Purkinje cell (primary cell): ENCODE measurements around the gene PAFAH1B2. TPM values are rescaled to one million over a fixed set of nuclear protein-coding genes. Genes with fewer than 3 reads are reported as not detected.

Experiments
- polyA plus RNA-seq: library from polyadenylated mRNA; unstranded; fragments of >200 nt; fragmentation: Nextera tagmentation; gene quantifications from 2 replicates; pipeline ENCODE4 v1.2.1, GENCODE V29; 2014

PAFAH1B2 gene
- polyA plus RNA-seq = 85.7 and 93.0 TPM in 2 replicates

DNA sequence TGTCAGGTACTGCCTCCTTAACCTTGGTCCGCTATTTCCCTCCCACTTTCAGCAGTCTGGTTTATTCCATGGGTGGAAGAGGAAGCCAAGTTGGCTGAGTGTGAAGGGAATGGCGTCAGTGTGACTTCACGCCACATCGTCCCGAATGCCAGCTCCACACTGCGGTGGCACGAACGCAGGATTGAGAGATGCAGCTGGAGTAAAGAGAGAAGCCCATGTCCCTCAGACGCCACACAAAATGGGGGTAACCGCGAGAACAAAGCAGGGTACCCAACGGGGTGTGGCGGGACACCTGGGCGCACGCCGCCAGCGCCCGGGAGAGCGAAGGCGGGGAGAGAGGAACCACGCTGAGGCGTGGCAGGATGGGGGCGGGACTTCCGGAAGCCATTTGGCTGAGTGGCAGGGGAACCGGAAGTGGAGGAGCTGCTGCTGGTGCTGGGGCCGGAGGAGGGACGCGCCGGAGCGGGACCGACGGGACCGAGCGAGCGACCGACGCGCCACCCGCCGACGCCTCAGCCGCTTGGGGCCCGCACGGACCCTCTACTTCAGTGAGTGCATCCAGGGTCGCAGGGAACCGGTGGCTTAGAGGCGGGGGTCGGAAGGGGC, at the start of gene PAFAH1B2:
PAFAH1B2 (plus strand) TSS at position 417 of the 606 bp plus-strand sequence. CDS start 8,161 bp downstream, outside the sequence.

DNA sequence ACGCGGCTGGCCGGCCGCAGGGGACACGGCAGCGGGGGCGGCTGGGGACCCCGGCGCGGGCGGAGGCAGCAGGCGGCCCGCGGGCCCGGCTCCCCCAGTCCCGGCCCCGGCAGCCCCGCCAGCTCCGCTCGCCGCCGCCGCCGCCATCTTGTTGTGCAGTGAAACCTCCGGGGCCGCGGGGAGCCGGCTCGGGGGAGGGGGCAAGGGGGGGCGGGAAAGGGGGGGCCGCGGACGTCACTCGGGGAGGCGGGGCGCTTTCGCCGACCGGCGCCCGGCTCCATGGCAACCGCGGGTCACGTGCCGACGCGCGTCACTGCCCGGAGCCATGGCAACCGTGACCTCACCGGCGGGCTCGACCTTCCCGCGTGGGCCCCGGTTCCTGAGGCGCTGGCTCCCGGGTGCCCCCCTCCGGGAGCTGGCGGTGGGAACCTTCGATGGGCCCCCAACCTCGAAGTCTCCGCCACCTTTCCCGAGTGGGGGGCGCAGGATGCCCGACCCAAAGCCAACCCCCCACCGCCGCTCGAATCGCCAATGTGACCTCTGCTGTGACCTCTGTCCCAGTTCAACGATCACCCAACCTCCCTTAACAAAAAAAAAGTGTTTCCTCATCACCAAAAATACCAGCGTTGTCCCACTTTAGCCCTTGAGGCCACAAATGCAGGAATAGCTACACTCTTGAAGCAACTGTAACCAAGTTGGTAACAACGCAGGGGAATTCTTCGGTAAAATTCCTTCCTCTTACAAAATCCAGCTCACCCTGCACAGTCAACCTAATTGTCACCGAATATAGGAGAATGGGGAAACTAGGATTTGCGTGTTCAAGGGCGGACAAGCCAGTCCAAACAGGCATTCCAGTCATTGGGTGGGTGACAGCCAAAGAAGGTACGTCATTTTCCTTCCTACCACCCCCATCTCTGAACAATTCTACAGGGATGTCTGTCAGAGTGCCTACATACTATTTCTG, 45.5 kb upstream of the PAFAH1B2 start, which contains the start of gene SIK3:
SIK3 (minus strand) TSS at position 160 of the 964 bp plus-strand sequence; CDS start at position 147, 13 bp downstream.

DNA sequence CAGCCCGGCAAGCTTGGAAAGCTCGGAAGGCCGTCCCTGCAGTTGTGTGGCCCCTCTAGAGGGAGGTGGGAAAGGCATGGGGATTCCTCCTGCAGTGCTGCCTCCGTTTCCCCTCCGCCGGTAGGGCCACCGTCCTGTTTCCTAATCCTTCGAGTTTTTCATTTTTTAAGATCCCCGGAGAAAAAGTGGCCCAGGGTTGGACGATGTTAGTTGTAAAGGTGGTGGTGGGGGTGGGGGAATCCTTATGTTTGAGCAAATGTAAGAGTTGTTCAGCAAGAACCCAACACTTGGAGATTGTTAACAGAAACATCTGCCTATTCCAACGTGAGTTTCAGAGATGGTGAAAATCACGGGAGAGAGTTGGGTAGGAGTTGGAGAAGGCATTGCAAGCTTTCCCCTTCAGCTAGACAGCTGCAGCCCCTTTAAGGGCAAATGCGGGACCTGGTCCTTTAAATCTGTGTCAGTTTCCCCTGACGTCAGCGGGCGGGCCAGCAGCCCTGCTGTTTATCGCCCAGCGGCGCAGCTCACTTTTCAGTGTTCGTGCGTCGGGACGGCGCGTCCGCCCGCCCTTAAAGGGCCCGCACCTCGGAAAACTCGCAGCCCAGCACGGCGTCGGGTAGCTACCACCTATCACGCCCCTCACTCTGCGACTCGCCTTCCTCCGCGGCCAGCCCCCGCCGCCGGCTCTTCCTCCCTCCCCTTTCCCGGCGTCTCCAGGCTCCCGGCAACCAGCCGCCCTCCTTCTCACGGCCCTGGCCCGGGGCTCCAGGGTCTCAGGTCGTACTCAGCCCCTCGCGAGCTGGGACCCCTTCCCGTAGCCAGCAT, 34.3 kb downstream of the PAFAH1B2 start, which contains the start of gene SIDT2:
SIDT2 (plus strand) TSS at position 534 of the 825 bp plus-strand sequence. CDS start 521 bp downstream, outside the sequence.

DNA sequence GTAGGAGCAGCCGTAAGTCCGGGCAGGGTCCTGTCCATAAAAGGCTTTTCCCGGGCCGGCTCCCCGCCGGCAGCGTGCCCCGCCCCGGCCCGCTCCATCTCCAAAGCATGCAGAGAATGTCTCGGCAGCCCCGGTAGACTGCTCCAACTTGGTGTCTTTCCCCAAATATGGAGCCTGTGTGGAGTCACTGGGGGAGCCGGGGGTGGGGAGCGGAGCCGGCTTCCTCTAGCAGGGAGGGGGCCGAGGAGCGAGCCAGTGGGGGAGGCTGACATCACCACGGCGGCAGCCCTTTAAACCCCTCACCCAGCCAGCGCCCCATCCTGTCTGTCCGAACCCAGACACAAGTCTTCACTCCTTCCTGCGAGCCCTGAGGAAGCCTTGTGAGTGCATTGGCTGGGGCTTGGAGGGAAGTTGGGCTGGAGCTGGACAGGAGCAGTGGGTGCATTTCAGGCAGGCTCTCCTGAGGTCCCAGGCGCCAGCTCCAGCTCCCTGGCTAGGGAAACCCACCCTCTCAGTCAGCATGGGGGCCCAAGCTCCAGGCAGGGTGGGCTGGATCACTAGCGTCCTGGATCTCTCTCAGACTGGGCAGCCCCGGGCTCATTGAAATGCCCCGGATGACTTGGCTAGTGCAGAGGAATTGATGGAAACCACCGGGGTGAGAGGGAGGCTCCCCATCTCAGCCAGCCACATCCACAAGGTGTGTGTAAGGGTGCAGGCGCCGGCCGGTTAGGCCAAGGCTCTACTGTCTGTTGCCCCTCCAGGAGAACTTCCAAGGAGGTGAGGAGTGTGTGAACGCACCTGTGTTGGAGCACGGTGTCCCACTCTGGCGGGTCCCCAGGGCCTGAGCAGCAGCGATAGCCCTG, 55.2 kb downstream of the PAFAH1B2 start, which contains the start of gene TAGLN:
TAGLN (plus strand) TSS at position 318 of the 863 bp plus-strand sequence. CDS start 3,644 bp downstream, outside the sequence.

Other genes with a start within 250 kb of the PAFAH1B2 start
- 54.7 and 59.8 TPM in 2 replicates for gene SIK3, start 45.9 kb upstream of the PAFAH1B2 start, polyA plus RNA-seq
- gene SIDT2, start 34.5 kb downstream of the PAFAH1B2 start, polyA plus RNA-seq = 13.4 and 13.7 TPM in 2 replicates
- gene TAGLN, start 55.1 kb downstream of the PAFAH1B2 start, polyA plus RNA-seq = 4.3 and 7.1 TPM in 2 replicates
- gene PCSK7, start 87.8 kb downstream of the PAFAH1B2 start, polyA plus RNA-seq = 3.5 and 3.6 TPM in 2 replicates
- gene RNF214, start 88.4 kb downstream of the PAFAH1B2 start, polyA plus RNA-seq = 23.7 and 24.3 TPM in 2 replicates
- gene BACE1-AS, start 147.1 kb downstream of the PAFAH1B2 start, polyA plus RNA-seq = 25.2 and 32.4 TPM in 2 replicates
- gene BACE1, start 172.0 kb downstream of the PAFAH1B2 start, polyA plus RNA-seq = 10.9 and 11.2 TPM in 2 replicates
- 8.1 and 16.1 TPM in 2 replicates for gene CEP164, start 183.6 kb downstream of the PAFAH1B2 start, polyA plus RNA-seq